A549 (cell line): ENCODE data around the gene OXT.

Source experiments
- ESRRA ChIP-seq: fragments of 150-350 bp; IDR thresholded peaks from 2 replicates; pipeline ENCODE4 v1.6.1; 2014; ENCODE audit warnings: mild to moderate bottlenecking, low read length, borderline replicate concordance
- FOSL2 ChIP-seq, 2 experiments: fragments of 450-650 bp in 1 of 2; fragments of >200 bp in 1 of 2; sonication (Bioruptor Twin) in 1 of 2; formaldehyde crosslinking; IDR thresholded peaks; 2 replicates each; pipeline versions ENCODE4 v1.5.0 to v1.6.1; 2016 to 2020; ENCODE audit warnings: mild to moderate bottlenecking in 1 of 2, moderate library complexity in 1 of 2
- FOXS1 ChIP-seq: fragments of 250-450 bp; sonication (Bioruptor Pico); IDR thresholded peaks from 2 replicates; pipeline ENCODE4 v1.5.0; 2020; ENCODE audit warnings: mild to moderate bottlenecking, moderate library complexity
- POLR2A ChIP-seq: IDR thresholded peaks from 2 replicates; pipeline ENCODE4 v1.6.1; 2012; ENCODE audit warnings: mild to moderate bottlenecking, low read length
- RARB ChIP-seq: fragments of 250-450 bp; sonication (Bioruptor Pico); IDR thresholded peaks from 2 replicates; pipeline ENCODE4 v1.8.0; 2021; ENCODE audit warnings: mild to moderate bottlenecking, moderate library complexity
- RCOR1 ChIP-seq: fragments of 150-350 bp; IDR thresholded peaks from 2 replicates; pipeline ENCODE4 v1.6.1; 2014; ENCODE audit warnings: antibody characterized with exemption, low read length, low read depth
- RFX5 ChIP-seq: fragments of 450-650 bp; IDR thresholded peaks from 2 replicates; pipeline ENCODE4 v1.7.1; 2014; ENCODE audit warnings: antibody characterized with exemption, mild to moderate bottlenecking, moderate library complexity
- TF ChIP-seq, protein P1 (sequence below): IDR thresholded peaks from 2 replicates; pipeline ENCODE4 v1.6.1; 2012
- TF ChIP-seq, protein P2 (sequence below): fragments of >200 bp; sonication (Bioruptor Twin); formaldehyde crosslinking; IDR thresholded peaks from 3 replicates; pipeline ENCODE4 v1.5.1; 2016
- TF ChIP-seq, protein P3 (sequence below): fragments of 200-600 bp; sonication (generic); IDR thresholded peaks from 2 replicates; pipeline ENCODE4 v1.6.1; 2016; ENCODE audit warnings: antibody characterized with exemption, mild to moderate bottlenecking, moderate library complexity

DNA sequence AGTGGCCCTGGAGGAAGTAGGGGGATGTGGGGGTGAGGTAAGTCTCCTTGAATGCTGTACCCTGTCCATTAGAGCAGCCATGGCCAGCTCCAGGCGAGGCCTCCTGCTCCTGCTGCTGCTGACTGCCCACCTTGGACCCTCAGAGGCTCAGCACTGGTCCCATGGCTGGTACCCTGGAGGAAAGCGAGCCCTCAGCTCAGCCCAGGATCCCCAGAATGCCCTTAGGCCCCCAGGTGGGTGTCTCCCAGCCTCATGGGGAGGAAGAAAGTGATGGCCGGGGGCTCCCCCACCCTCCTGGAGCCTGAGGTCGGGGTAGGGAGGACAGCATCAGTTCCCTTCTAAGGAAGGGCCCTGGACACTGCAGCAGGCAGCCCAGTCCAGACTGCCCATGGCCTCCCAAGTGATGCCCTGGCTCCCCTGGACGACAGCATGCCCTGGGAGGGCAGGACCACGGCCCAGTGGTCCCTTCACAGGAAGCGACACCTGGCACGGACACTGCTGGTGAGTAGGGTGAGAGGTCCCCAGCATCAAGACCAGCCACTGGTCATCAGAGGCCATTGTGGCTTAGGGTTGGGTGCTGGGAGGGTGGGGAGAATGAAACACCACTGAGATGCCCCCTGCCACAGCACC, 27.0 kb upstream of the OXT start:
- TF ChIP-seq FOSL2 (IDR thresholded peaks at IDR 0.05) (no peak), FOSL2 (CRISPR knock-in tag; IDR thresholded peaks at IDR 0.05) (no peak), RCOR1 (no peak), RFX5 (no peak), RARB (CRISPR knock-in tag) (no peak), POLR2A (no peak), ESRRA (no peak), FOXS1 (CRISPR knock-in tag) (no peak)
- TF ChIP-seq, protein P1, sequence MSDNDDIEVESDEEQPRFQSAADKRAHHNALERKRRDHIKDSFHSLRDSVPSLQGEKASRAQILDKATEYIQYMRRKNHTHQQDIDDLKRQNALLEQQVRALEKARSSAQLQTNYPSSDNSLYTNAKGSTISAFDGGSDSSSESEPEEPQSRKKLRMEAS = no peak
- TF ChIP-seq, protein P2, sequence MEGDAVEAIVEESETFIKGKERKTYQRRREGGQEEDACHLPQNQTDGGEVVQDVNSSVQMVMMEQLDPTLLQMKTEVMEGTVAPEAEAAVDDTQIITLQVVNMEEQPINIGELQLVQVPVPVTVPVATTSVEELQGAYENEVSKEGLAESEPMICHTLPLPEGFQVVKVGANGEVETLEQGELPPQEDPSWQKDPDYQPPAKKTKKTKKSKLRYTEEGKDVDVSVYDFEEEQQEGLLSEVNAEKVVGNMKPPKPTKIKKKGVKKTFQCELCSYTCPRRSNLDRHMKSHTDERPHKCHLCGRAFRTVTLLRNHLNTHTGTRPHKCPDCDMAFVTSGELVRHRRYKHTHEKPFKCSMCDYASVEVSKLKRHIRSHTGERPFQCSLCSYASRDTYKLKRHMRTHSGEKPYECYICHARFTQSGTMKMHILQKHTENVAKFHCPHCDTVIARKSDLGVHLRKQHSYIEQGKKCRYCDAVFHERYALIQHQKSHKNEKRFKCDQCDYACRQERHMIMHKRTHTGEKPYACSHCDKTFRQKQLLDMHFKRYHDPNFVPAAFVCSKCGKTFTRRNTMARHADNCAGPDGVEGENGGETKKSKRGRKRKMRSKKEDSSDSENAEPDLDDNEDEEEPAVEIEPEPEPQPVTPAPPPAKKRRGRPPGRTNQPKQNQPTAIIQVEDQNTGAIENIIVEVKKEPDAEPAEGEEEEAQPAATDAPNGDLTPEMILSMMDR = no peak
- TF ChIP-seq, protein P3, sequence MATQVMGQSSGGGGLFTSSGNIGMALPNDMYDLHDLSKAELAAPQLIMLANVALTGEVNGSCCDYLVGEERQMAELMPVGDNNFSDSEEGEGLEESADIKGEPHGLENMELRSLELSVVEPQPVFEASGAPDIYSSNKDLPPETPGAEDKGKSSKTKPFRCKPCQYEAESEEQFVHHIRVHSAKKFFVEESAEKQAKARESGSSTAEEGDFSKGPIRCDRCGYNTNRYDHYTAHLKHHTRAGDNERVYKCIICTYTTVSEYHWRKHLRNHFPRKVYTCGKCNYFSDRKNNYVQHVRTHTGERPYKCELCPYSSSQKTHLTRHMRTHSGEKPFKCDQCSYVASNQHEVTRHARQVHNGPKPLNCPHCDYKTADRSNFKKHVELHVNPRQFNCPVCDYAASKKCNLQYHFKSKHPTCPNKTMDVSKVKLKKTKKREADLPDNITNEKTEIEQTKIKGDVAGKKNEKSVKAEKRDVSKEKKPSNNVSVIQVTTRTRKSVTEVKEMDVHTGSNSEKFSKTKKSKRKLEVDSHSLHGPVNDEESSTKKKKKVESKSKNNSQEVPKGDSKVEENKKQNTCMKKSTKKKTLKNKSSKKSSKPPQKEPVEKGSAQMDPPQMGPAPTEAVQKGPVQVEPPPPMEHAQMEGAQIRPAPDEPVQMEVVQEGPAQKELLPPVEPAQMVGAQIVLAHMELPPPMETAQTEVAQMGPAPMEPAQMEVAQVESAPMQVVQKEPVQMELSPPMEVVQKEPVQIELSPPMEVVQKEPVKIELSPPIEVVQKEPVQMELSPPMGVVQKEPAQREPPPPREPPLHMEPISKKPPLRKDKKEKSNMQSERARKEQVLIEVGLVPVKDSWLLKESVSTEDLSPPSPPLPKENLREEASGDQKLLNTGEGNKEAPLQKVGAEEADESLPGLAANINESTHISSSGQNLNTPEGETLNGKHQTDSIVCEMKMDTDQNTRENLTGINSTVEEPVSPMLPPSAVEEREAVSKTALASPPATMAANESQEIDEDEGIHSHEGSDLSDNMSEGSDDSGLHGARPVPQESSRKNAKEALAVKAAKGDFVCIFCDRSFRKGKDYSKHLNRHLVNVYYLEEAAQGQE = no peak
